Bronchial epithelial cell (primary cell): ENCODE data around the gene LRRC8B. TPM values are rescaled to one million over a fixed set of nuclear protein-coding genes. Genes with fewer than 3 reads are reported as not detected.

ENCODE experiments used
- DNase-seq: peaks from one replicate; pipeline ENCODE4 v3.0.0-alpha.2; 2010; ENCODE audit warnings: low read depth
- FAIRE-seq: peaks from 2 replicates; lab custom pipeline; 2011; peaks lifted over from hg19 to GRCh38; lab: Jason Lieb, UNC
- H3K27me3 ChIP-seq: 2 replicates; pipeline ENCODE4 v1.5.1; 2011; ENCODE audit warnings: low read length; ENCODE audit not compliant: control insufficient read depth, insufficient read depth
- H3K36me3 ChIP-seq: 2 replicates; pipeline ENCODE4 v1.5.1; 2011; ENCODE audit warnings: low read length; ENCODE audit not compliant: control insufficient read depth, insufficient read depth
- H3K4me3 ChIP-seq: 2 replicates; pipeline ENCODE4 v1.5.1; 2011; ENCODE audit warnings: mild to moderate bottlenecking, low read depth, low read length, control low read depth
- total RNA-seq: library from RNA; depleted of rRNA; stranded (reverse); fragments of >200 nt; gene quantifications from 2 replicates; pipeline ENCODE4 v1.2.1, GENCODE V29; 2014
- TF ChIP-seq, protein P1 (sequence below): IDR thresholded peaks from 2 replicates; pipeline ENCODE4 v1.5.1; 2011; ENCODE audit warnings: mild to moderate bottlenecking, moderate library complexity, low read length, control low read depth, inconsistent platforms; ENCODE audit not compliant: insufficient read depth, severe bottlenecking

Gene LRRC8B
- total RNA-seq, 1 donor from 2014 or later: 7.6 TPM

GRCh38 chr1:89532228-89532627 lies 7.6 kb downstream of the LRRC8B start:
- DNase-seq (no peak), FAIRE-seq (no peak)
- no peaks in the 10 kb centered on the region for H3K36me3 ChIP-seq
- TF ChIP-seq, protein P1, sequence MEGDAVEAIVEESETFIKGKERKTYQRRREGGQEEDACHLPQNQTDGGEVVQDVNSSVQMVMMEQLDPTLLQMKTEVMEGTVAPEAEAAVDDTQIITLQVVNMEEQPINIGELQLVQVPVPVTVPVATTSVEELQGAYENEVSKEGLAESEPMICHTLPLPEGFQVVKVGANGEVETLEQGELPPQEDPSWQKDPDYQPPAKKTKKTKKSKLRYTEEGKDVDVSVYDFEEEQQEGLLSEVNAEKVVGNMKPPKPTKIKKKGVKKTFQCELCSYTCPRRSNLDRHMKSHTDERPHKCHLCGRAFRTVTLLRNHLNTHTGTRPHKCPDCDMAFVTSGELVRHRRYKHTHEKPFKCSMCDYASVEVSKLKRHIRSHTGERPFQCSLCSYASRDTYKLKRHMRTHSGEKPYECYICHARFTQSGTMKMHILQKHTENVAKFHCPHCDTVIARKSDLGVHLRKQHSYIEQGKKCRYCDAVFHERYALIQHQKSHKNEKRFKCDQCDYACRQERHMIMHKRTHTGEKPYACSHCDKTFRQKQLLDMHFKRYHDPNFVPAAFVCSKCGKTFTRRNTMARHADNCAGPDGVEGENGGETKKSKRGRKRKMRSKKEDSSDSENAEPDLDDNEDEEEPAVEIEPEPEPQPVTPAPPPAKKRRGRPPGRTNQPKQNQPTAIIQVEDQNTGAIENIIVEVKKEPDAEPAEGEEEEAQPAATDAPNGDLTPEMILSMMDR: no peak
- no peaks in the 10 kb centered on the region for H3K27me3 ChIP-seq
- H3K4me3 ChIP-seq: no peak overlapping the region

DNA sequence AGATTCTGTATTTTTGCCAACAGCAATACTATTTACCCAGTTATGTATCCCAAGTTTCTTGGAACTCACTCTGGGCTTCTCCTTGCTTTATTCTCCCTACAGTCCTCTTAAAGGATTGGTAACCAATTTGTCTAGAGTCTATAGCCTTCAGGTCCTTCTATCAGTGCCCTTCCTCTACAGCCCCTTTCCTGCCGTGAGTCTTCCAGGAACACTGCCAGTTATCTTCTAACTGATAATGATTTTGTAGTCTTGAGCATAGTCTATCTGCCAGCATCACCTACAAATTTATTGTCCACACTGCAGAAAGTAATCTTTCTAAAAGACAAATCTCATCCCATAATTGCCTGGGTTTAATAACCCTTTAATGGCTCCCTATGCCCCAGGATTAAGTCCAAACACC lies 8.2 kb downstream of the LRRC8B start:
- TF ChIP-seq, protein P1: no peak
- no peak for DNase-seq
- Histone ChIP-seq H3K36me3 (no peaks in the 10 kb centered on the region), H3K27me3 (no peaks in the 10 kb centered on the region), H3K4me3 (no peak overlapping the region)
- no peak for FAIRE-seq

- no peak for FAIRE-seq
- TF ChIP-seq, protein P1: no peak
- no peaks in the 10 kb centered on the region for H3K36me3 ChIP-seq
These were observed 10.9 kb downstream of the LRRC8B start for GRCh38 chr1:89535537-89535936.

DNA sequence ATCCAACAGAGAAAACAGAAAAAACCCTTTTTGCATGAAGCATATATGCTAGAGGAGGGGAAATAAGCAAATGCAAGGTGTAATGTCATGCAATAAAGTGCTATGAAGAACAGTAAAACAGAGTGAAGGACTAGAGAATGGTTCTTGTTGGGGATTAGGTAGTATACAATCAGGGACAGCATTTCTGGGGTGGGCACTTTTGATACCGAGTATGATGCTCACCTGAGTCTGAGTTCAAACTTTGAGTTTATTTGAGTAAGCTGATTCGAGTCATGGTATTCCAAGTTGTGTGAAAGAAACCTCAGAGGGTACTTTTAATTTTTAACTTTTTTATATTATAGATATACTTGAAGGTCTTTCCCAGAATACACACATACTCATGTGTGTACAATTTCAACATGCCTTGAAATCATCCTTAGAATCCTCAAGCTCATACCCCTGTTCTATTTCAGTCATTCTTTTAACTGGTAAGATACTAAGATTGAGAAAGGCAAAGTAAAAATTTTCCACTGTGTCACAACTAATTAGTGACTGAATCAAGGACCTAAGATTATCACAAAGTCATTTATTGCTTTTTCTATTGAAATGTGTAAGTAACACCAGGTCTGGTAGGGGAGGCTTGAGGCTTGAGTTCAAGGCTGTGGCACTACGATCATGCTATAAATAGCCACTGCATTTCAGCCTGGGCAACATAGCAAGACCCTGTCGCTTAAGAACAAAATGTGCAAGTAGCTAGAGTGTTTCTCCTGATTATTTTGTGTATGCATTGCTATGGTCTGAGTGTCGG lies 12.1 kb downstream of the LRRC8B start:
- no peak for FAIRE-seq
- H3K4me3 ChIP-seq: no peak overlapping the region
- TF ChIP-seq, protein P1: no peak

More at GRCh38 chr1:89535537-89535936, 10.9 kb downstream of the LRRC8B start:
- no peak for DNase-seq
- no peak overlapping the region for H3K4me3 ChIP-seq
- no peaks in the 10 kb centered on the region for H3K27me3 ChIP-seq

GRCh38 chr1:89538361-89538760 lies 13.7 kb downstream of the LRRC8B start:
- Histone ChIP-seq H3K36me3 (no peaks in the 10 kb centered on the region), H3K27me3 (no peaks in the 10 kb centered on the region), H3K4me3 (no peak overlapping the region)
- FAIRE-seq (no peak), DNase-seq (no peak)
- TF ChIP-seq, protein P1: no peak

More for the DNA sequence above, 12.1 kb downstream of the LRRC8B start:
- no peaks in the 10 kb centered on the region for H3K36me3 ChIP-seq
- DNase-seq: no peak
- no peaks in the 10 kb centered on the region for H3K27me3 ChIP-seq
